K562 (cell line): ENCODE results near the gene CREB3L1. TPM values are rescaled to one million over a fixed set of nuclear protein-coding genes. Genes with fewer than 3 reads are reported as not detected.

ENCODE experiments used
- ATF7 ChIP-seq: fragments of 450-650 bp; IDR thresholded peaks from 2 replicates; pipeline ENCODE4 v1.7.1; 2014; ENCODE audit warnings: mild to moderate bottlenecking, moderate library complexity
- EP300 ChIP-seq: IDR thresholded peaks from 2 replicates; pipeline ENCODE4 v1.6.1; 2012; ENCODE audit warnings: low read length, improper control_type of control experiment
- FUS ChIP-seq: fragments of 200-400 bp; formaldehyde crosslinking; optimal IDR thresholded peaks from 2 replicates; pipeline ENCODE3; 2017; ENCODE audit warnings: low read depth, low read length
- MCM2 ChIP-seq: fragments of 450-650 bp; IDR thresholded peaks from 2 replicates; pipeline ENCODE4 v1.6.1; 2017; ENCODE audit warnings: low read depth, mild to moderate bottlenecking
- MTA1 ChIP-seq: fragments of 450-650 bp; IDR thresholded peaks from 2 replicates; pipeline ENCODE4 v1.6.1; 2017; ENCODE audit warnings: borderline replicate concordance
- MXI1 ChIP-seq: IDR thresholded peaks from 2 replicates; pipeline ENCODE4 v1.6.1; 2011; ENCODE audit warnings: low read depth, mild to moderate bottlenecking, improper control_type of control experiment, low read length
- MYNN ChIP-seq, 2 experiments: sonication (generic); formaldehyde crosslinking in 1 of 2; IDR thresholded peaks; 2 replicates each; pipeline versions ENCODE4 v1.5.0 to v1.6.1; 2016 to 2020; ENCODE audit warnings: antibody characterized with exemption in 1 of 2, missing genetic modification reagents in 1 of 2
- PHF21A ChIP-seq: fragments of 450-650 bp; IDR thresholded peaks from 2 replicates; pipeline ENCODE4 v1.6.1; 2017; ENCODE audit warnings: low read depth, borderline replicate concordance
- RBM14 ChIP-seq: fragments of 200-400 bp; formaldehyde crosslinking; IDR thresholded peaks from 2 replicates; pipeline ENCODE4 v1.6.1; 2018; ENCODE audit warnings: low read depth, mild to moderate bottlenecking, low read length, moderate library complexity, borderline replicate concordance; ENCODE audit not compliant: insufficient read depth
- RBM25 ChIP-seq: fragments of 200-400 bp; formaldehyde crosslinking; IDR thresholded peaks from 2 replicates; pipeline ENCODE4 v1.6.1; 2018; ENCODE audit warnings: low read length, low read depth, moderate library complexity; ENCODE audit not compliant: severe bottlenecking
- SETDB1 ChIP-seq: IDR thresholded peaks from one replicate; pipeline ENCODE4 v1.6.1; 2012; ENCODE audit warnings: low read length, control low read depth, inconsistent platforms
- SMARCC2 ChIP-seq: fragments of 450-650 bp; IDR thresholded peaks from 2 replicates; pipeline ENCODE4 v1.6.1; 2017; ENCODE audit warnings: antibody characterized with exemption, moderate library complexity, mild to moderate bottlenecking, low read depth
- SMC3 ChIP-seq: conservative IDR thresholded peaks from 2 replicates; pipeline ENCODE4 v1.6.1; 2011; ENCODE audit warnings: low read depth, low read length, improper control_type of control experiment; ENCODE audit not compliant: insufficient read depth
- SRSF1 ChIP-seq: fragments of 200-400 bp; formaldehyde crosslinking; IDR thresholded peaks from 2 replicates; pipeline ENCODE4 v1.6.1; 2017; ENCODE audit warnings: mild to moderate bottlenecking, low read depth, low read length, moderate library complexity
- SRSF3 ChIP-seq: fragments of 200-400 bp; formaldehyde crosslinking; IDR thresholded peaks from 2 replicates; pipeline ENCODE4 v1.6.1; 2016; ENCODE audit warnings: mild to moderate bottlenecking, low read length, moderate library complexity; ENCODE audit not compliant: insufficient read depth
- SUPT5H ChIP-seq: fragments of 450-650 bp; IDR thresholded peaks from 2 replicates; pipeline ENCODE4 v1.6.1; 2016
- TAF15 ChIP-seq: fragments of 200-400 bp; formaldehyde crosslinking; IDR thresholded peaks from 2 replicates; pipeline ENCODE4 v1.6.1; 2017; ENCODE audit warnings: mild to moderate bottlenecking, low read depth, low read length, moderate library complexity
- TBP ChIP-seq: optimal IDR thresholded peaks from 2 replicates; pipeline ENCODE3; 2011; ENCODE audit warnings: low read depth, low read length, improper control_type of control experiment
- TCF3 ChIP-seq: sonication (generic); formaldehyde crosslinking; IDR thresholded peaks from 2 replicates; pipeline ENCODE4 v1.4.0; 2020; ENCODE audit warnings: mild to moderate bottlenecking, missing genetic modification reagents
- ZBTB8A ChIP-seq: fragments of 450-650 bp; IDR thresholded peaks from 2 replicates; pipeline ENCODE4 v1.6.1; 2018; ENCODE audit warnings: mild to moderate bottlenecking, moderate library complexity; ENCODE audit not compliant: partially characterized antibody
- ZKSCAN1 ChIP-seq: fragments of 150-350 bp; IDR thresholded peaks from 2 replicates; pipeline ENCODE4 v1.6.1; 2016; ENCODE audit warnings: low read depth, low read length
- ZNF165 ChIP-seq: fragments of 250-450 bp; sonication (Bioruptor Pico); IDR thresholded peaks from 2 replicates; pipeline ENCODE4 v1.4.0; 2020; ENCODE audit warnings: borderline replicate concordance
- ZNF785 ChIP-seq: fragments of 250-450 bp; sonication (Bioruptor Pico); IDR thresholded peaks from 2 replicates; pipeline ENCODE4 v1.4.0; 2020; ENCODE audit warnings: mild to moderate bottlenecking
- polyA plus RNA-seq, 8 experiments: library from polyadenylated mRNA; depleted of rRNA in 4 of 8; stranded (reverse) in 5 of 8; unstranded in 3 of 8; fragments of >200 nt; fragmentation: Nextera tagmentation in 2 of 8; fragmentation: Illumina TruSeq in 1 of 8; extraction: Ambion mirVana in 2 of 8; extraction: Trizol in 1 of 8; gene quantifications; 2 replicates each; pipeline versions ENCODE4 v1.2.1 to v1.2.3, GENCODE V29; 2011 to 2014; ENCODE audit warnings: inconsistent platforms in 1 of 8, missing spikeins in 1 of 8
- total RNA-seq, 7 experiments: library from RNA; depleted of rRNA in 6 of 7; stranded (reverse); fragments of >200 nt in 6 of 7; fragmentation: Illumina TruSeq in 2 of 7; extraction: Trizol in 2 of 7; gene quantifications; 2 replicates each; pipeline versions ENCODE4 v1.2.1 to v1.2.3, GENCODE V29; 2011 to 2021; ENCODE audit warnings: low replicate concordance in 1 of 7
- TF ChIP-seq, protein P1 (sequence below): sonication (generic); formaldehyde crosslinking; IDR thresholded peaks from 2 replicates; pipeline ENCODE4 v1.8.0; 2022; ENCODE audit warnings: missing genetic modification reagents, mild to moderate bottlenecking, borderline replicate concordance
- TF ChIP-seq, protein P2 (sequence below): fragments of 250-450 bp; sonication (Bioruptor Pico); IDR thresholded peaks from 2 replicates; pipeline ENCODE4 v1.4.0; 2020

CREB3L1 gene
- total and polyA plus RNA-seq, 9 of the 15 experiments (the other 6 are each of a cell fraction or from before 2014, with no cell fraction given): 1.2 to 27.6 (median 3.7) TPM

DNA sequence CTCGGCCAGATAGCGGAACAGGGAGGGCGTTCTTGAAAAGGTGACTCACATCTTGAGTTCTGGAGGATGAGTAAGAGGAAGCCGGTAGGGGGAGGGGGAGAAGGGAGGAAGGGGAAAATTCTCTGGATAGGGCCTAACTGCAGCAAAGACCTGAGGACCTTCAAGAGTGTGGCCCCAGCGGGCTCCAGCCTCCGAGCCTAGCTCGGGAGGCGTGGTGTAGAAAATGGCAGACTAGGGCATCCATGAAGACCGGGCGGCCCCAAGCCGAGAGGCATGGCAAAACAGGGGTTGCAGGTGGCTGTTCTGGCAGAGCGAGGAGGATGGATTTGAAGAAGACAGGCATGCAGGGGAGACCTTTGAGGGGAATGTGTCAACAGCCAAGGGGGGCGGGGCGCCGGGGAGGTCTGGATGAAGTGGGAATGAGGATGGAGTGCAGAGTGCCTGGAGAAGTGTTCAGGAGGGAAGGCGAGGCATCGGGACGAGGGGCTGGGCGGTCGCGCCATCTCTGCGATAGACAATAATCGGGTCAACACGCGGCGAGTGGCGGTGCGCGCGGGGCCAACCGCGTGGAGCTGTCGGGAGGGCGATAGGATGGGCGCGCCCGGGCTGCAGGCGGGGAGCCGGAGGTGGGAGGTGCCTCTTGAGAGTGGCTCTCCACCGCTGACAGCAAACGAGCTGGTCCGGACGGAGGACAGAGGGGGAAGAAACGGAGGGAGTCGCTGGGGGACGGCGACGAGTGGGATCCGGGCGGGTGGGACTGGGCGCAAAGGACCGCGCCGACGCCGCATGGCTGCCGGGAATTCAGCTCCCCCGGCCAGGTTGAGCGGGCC, 40.0 kb upstream of the CREB3L1 start (continued):
- TF ChIP-seq, protein P1, sequence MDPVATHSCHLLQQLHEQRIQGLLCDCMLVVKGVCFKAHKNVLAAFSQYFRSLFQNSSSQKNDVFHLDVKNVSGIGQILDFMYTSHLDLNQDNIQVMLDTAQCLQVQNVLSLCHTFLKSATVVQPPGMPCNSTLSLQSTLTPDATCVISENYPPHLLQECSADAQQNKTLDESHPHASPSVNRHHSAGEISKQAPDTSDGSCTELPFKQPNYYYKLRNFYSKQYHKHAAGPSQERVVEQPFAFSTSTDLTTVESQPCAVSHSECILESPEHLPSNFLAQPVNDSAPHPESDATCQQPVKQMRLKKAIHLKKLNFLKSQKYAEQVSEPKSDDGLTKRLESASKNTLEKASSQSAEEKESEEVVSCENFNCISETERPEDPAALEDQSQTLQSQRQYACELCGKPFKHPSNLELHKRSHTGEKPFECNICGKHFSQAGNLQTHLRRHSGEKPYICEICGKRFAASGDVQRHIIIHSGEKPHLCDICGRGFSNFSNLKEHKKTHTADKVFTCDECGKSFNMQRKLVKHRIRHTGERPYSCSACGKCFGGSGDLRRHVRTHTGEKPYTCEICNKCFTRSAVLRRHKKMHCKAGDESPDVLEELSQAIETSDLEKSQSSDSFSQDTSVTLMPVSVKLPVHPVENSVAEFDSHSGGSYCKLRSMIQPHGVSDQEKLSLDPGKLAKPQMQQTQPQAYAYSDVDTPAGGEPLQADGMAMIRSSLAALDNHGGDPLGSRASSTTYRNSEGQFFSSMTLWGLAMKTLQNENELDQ (CRISPR knock-in tag): peak; percentile 92
- TF ChIP-seq ZKSCAN1 (peak; percentile 9; the same call in 1 of the 2 replicates), SRSF3 (0 out of 2 replicates have a peak, but pooled peaks have one; percentile 82), SMC3 (0 out of 2 replicates have a peak, but pooled peaks have one; percentile 2), MXI1 (no peak), FUS (no peak), SMARCC2 (peak; percentile 87), MYNN (IDR thresholded peaks at IDR 0.05) (peak; percentile 12; the same call in 1 of the 2 replicates), MYNN (CRISPR knock-in tag; IDR thresholded peaks at IDR 0.05) (no peak), RBM25 (no peak), EP300 (peak; percentile 79), ZNF165 (no peak), PHF21A (peak; percentile 84; the same call in 1 of the 2 replicates), SETDB1 (no peak), SUPT5H (peak; percentile 81), MCM2 (no peak), TCF3 (CRISPR knock-in tag) (no peak), SRSF1 (0 out of 2 replicates have a peak, but pooled peaks have one; percentile 28), ZBTB8A (no peak), ATF7 (peak; percentile 90), RBM14 (no peak), TBP (peak; percentile 73), TAF15 (no peak), ZNF785 (CRISPR knock-in tag) (no peak), MTA1 (peak; percentile 70; the same call in 1 of the 2 replicates)
- TF ChIP-seq, protein P2, sequence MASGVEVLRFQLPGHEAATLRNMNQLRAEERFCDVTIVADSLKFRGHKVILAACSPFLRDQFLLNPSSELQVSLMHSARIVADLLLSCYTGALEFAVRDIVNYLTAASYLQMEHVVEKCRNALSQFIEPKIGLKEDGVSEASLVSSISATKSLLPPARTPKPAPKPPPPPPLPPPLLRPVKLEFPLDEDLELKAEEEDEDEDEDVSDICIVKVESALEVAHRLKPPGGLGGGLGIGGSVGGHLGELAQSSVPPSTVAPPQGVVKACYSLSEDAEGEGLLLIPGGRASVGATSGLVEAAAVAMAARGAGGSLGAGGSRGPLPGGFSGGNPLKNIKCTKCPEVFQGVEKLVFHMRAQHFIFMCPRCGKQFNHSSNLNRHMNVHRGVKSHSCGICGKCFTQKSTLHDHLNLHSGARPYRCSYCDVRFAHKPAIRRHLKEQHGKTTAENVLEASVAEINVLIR: no peak
